ENCODE results near the gene MAPK8IP2.
"Not testable (repeated sequence)": the region's sequence is repeated elsewhere in the genome, so short reads cannot be mapped to it uniquely, and the experiment has no call there.

Gene MAPK8IP2

GRCh38 chr22:50602338-50602700, 1.7 kb downstream of the MAPK8IP2 start:
- Histone ChIP-seq H3K4me1 (ENCODE audit: insufficient read depth, low read length) (no peaks in the 10 kb centered on the region), H3K4me3 (ENCODE audit: low read length) (no peak overlapping the region), H3K27ac (ENCODE audit: low read depth, low read length) (no peak overlapping the region), H3K9ac (ENCODE audit: low read depth, low read length) (no peak overlapping the region), H3K36me3 (ENCODE audit: insufficient read depth, low read length) (no peaks in the 10 kb centered on the region), H3K27me3 (ENCODE audit: insufficient read depth, low read length) (peaks cover 95% of the 10 kb centered on the region), H3K9me3 (ENCODE audit: insufficient read depth, low read depth, low read length) (no peaks in the 10 kb centered on the region)
- WGBS = 26% methylated on average over 2 of the region's 2 CpGs

GRCh38 chr22:50603511-50604255, 3.1 kb downstream of the MAPK8IP2 start:
- WGBS = 22% methylated on average over 70 of the region's 70 CpGs
- H3K9me3 ChIP-seq (ENCODE audit: insufficient read depth, low read depth, low read length) = no peaks in the 10 kb centered on the region
- no peaks in the 10 kb centered on the region for H3K36me3 ChIP-seq (ENCODE audit: insufficient read depth, low read length)
- H3K4me1 ChIP-seq (ENCODE audit: insufficient read depth, low read length) = no peaks in the 10 kb centered on the region
- no peak overlapping the region for H3K27ac ChIP-seq (ENCODE audit: low read depth, low read length)
- peaks cover 87% of the 10 kb centered on the region for H3K27me3 ChIP-seq (ENCODE audit: insufficient read depth, low read length)
- no peak overlapping the region for H3K9ac ChIP-seq (ENCODE audit: low read depth, low read length)
- H3K4me3 ChIP-seq (ENCODE audit: low read length) = peak overlapping the region; percentile 21

GRCh38 chr22:50604256-50605001, 3.8 kb downstream of the MAPK8IP2 start:
- Histone ChIP-seq H3K9ac (ENCODE audit: low read depth, low read length) (no peak overlapping the region), H3K9me3 (ENCODE audit: insufficient read depth, low read depth, low read length) (no peaks in the 10 kb centered on the region), H3K4me1 (ENCODE audit: insufficient read depth, low read length) (no peaks in the 10 kb centered on the region), H3K27me3 (ENCODE audit: insufficient read depth, low read length) (peaks cover 79% of the 10 kb centered on the region), H3K4me3 (ENCODE audit: low read length) (peak overlapping the region; percentile 21), H3K27ac (ENCODE audit: low read depth, low read length) (no peak overlapping the region), H3K36me3 (ENCODE audit: insufficient read depth, low read length) (no peaks in the 10 kb centered on the region)
- 76% methylated on average over 103 of the region's 103 CpGs for WGBS

- H3K27me3 ChIP-seq (ENCODE audit: insufficient read depth, low read length) = peaks cover 72% of the 10 kb centered on the region
- no peaks in the 10 kb centered on the region for H3K4me1 ChIP-seq (ENCODE audit: insufficient read depth, low read length)
- H3K4me3 ChIP-seq (ENCODE audit: low read length) = no peak overlapping the region
- H3K36me3 ChIP-seq (ENCODE audit: insufficient read depth, low read length) = no peaks in the 10 kb centered on the region
- no peak overlapping the region for H3K9ac ChIP-seq (ENCODE audit: low read depth, low read length)
- H3K27ac ChIP-seq (ENCODE audit: low read depth, low read length) = no peak overlapping the region
- no peaks in the 10 kb centered on the region for H3K9me3 ChIP-seq (ENCODE audit: insufficient read depth, low read depth, low read length)
- 89% methylated on average over 22 of the region's 23 CpGs for WGBS
Observed at GRCh38 chr22:50605002-50605612, 4.5 kb downstream of the MAPK8IP2 start.

- Histone ChIP-seq H3K36me3 (ENCODE audit: insufficient read depth, low read length) (no peaks in the 10 kb centered on the region), H3K27me3 (ENCODE audit: insufficient read depth, low read length) (peaks cover 70% of the 10 kb centered on the region), H3K27ac (ENCODE audit: low read depth, low read length) (no peak overlapping the region), H3K9ac (ENCODE audit: low read depth, low read length) (no peak overlapping the region), H3K9me3 (ENCODE audit: insufficient read depth, low read depth, low read length) (no peaks in the 10 kb centered on the region), H3K4me3 (ENCODE audit: low read length) (no peak overlapping the region), H3K4me1 (ENCODE audit: insufficient read depth, low read length) (no peaks in the 10 kb centered on the region)
- WGBS = 87% methylated on average over 20 of the region's 20 CpGs
Observed at GRCh38 chr22:50605613-50606074, 5.1 kb downstream of the MAPK8IP2 start.

- no peaks in the 10 kb centered on the region for H3K36me3 ChIP-seq (ENCODE audit: insufficient read depth, low read length)
- H3K27me3 ChIP-seq (ENCODE audit: insufficient read depth, low read length) = peaks cover 67% of the 10 kb centered on the region
- WGBS = 77% methylated on average over 19 of the region's 19 CpGs
- H3K27ac ChIP-seq (ENCODE audit: low read depth, low read length) = no peak overlapping the region
- H3K9me3 ChIP-seq (ENCODE audit: insufficient read depth, low read depth, low read length) = no peaks in the 10 kb centered on the region
- no peak overlapping the region for H3K4me3 ChIP-seq (ENCODE audit: low read length)
- no peak overlapping the region for H3K9ac ChIP-seq (ENCODE audit: low read depth, low read length)
- no peaks in the 10 kb centered on the region for H3K4me1 ChIP-seq (ENCODE audit: insufficient read depth, low read length)
Observed at GRCh38 chr22:50606165-50606945, 5.8 kb downstream of the MAPK8IP2 start.

GRCh38 chr22:50606946-50607658, 6.5 kb downstream of the MAPK8IP2 start:
- Histone ChIP-seq H3K9ac (ENCODE audit: low read depth, low read length) (no peak overlapping the region), H3K36me3 (ENCODE audit: insufficient read depth, low read length) (no peaks in the 10 kb centered on the region), H3K4me3 (ENCODE audit: low read length) (no peak overlapping the region), H3K9me3 (ENCODE audit: insufficient read depth, low read depth, low read length) (no peaks in the 10 kb centered on the region), H3K4me1 (ENCODE audit: insufficient read depth, low read length) (no peaks in the 10 kb centered on the region), H3K27me3 (ENCODE audit: insufficient read depth, low read length) (peaks cover 62% of the 10 kb centered on the region), H3K27ac (ENCODE audit: low read depth, low read length) (no peak overlapping the region)
- 89% methylated on average over 18 of the region's 18 CpGs for WGBS

- Histone ChIP-seq H3K9ac (ENCODE audit: low read depth, low read length) (no peak overlapping the region), H3K36me3 (ENCODE audit: insufficient read depth, low read length) (no peaks in the 10 kb centered on the region), H3K27me3 (ENCODE audit: insufficient read depth, low read length) (peaks cover 57% of the 10 kb centered on the region), H3K4me1 (ENCODE audit: insufficient read depth, low read length) (no peaks in the 10 kb centered on the region), H3K9me3 (ENCODE audit: insufficient read depth, low read depth, low read length) (no peaks in the 10 kb centered on the region), H3K27ac (ENCODE audit: low read depth, low read length) (no peak overlapping the region), H3K4me3 (ENCODE audit: low read length) (no peak overlapping the region)
- 89% methylated on average over 6 of the region's 6 CpGs for WGBS
Observed at GRCh38 chr22:50607659-50608020, 7.0 kb downstream of the MAPK8IP2 start.

GRCh38 chr22:50608058-50608840, 7.7 kb downstream of the MAPK8IP2 start:
- not testable (repeated sequence) for H3K27ac ChIP-seq (ENCODE audit: low read depth, low read length); H3K9ac ChIP-seq (ENCODE audit: low read depth, low read length); H3K36me3 ChIP-seq (ENCODE audit: insufficient read depth, low read length); H3K4me1 ChIP-seq (ENCODE audit: insufficient read depth, low read length); H3K4me3 ChIP-seq (ENCODE audit: low read length); H3K9me3 ChIP-seq (ENCODE audit: insufficient read depth, low read depth, low read length)
- H3K27me3 ChIP-seq (ENCODE audit: insufficient read depth, low read length) = peaks cover 56% of the 10 kb centered on the region
- WGBS = 89% methylated on average over 39 of the region's 39 CpGs

GRCh38 chr22:50608996-50609395, 8.4 kb downstream of the MAPK8IP2 start:
- H3K9ac ChIP-seq (ENCODE audit: low read depth, low read length) = no peak overlapping the region
- 92% methylated on average over 10 of the region's 10 CpGs for WGBS
- no peak overlapping the region for H3K4me3 ChIP-seq (ENCODE audit: low read length)
- H3K9me3 ChIP-seq (ENCODE audit: insufficient read depth, low read depth, low read length) = no peaks in the 10 kb centered on the region
- H3K4me1 ChIP-seq (ENCODE audit: insufficient read depth, low read length) = no peaks in the 10 kb centered on the region
- H3K27me3 ChIP-seq (ENCODE audit: insufficient read depth, low read length) = peaks cover 52% of the 10 kb centered on the region
- no peaks in the 10 kb centered on the region for H3K36me3 ChIP-seq (ENCODE audit: insufficient read depth, low read length)
- H3K27ac ChIP-seq (ENCODE audit: low read depth, low read length) = no peak overlapping the region
